ENCODE data around the gene PARN.

GRCh38 chr16:14493791-14494190 is 136.3 kb downstream of the PARN start:
- TF ChIP-seq, protein P1, sequence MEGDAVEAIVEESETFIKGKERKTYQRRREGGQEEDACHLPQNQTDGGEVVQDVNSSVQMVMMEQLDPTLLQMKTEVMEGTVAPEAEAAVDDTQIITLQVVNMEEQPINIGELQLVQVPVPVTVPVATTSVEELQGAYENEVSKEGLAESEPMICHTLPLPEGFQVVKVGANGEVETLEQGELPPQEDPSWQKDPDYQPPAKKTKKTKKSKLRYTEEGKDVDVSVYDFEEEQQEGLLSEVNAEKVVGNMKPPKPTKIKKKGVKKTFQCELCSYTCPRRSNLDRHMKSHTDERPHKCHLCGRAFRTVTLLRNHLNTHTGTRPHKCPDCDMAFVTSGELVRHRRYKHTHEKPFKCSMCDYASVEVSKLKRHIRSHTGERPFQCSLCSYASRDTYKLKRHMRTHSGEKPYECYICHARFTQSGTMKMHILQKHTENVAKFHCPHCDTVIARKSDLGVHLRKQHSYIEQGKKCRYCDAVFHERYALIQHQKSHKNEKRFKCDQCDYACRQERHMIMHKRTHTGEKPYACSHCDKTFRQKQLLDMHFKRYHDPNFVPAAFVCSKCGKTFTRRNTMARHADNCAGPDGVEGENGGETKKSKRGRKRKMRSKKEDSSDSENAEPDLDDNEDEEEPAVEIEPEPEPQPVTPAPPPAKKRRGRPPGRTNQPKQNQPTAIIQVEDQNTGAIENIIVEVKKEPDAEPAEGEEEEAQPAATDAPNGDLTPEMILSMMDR (IDR thresholded peaks at IDR 0.05) = no peak
- no peak for TF ChIP-seq POLR2A (IDR thresholded peaks at IDR 0.05)

Measured in body of pancreas (tissue), 4 donors.